ENCODE measurements around the gene EPHA4. TPM values are rescaled to one million over a fixed set of nuclear protein-coding genes. Genes with fewer than 3 reads are reported as not detected.

Gene EPHA4
- total RNA-seq, 1 donor from 2014 or later: 16.9 TPM

GRCh38 chr2:221467610-221468009 lies 104.5 kb downstream of the EPHA4 start:
- peak; percentile 48 for ATAC-seq

- no peak for ATAC-seq
Observed at GRCh38 chr2:221466744-221467143, 105.4 kb downstream of the EPHA4 start.

GRCh38 chr2:221465776-221466175 lies 106.3 kb downstream of the EPHA4 start:
- ATAC-seq: no peak

- ATAC-seq: no peak
Observed at GRCh38 chr2:221464971-221465370, 107.1 kb downstream of the EPHA4 start.

- ATAC-seq: no peak
Observed at GRCh38 chr2:221463241-221463896, 108.7 kb downstream of the EPHA4 start.

GRCh38 chr2:221461901-221462300 lies 110.2 kb downstream of the EPHA4 start:
- no peak for ATAC-seq

GRCh38 chr2:221460136-221460535 lies 112.0 kb downstream of the EPHA4 start:
- ATAC-seq: no peak

- no peak for ATAC-seq
Observed at GRCh38 chr2:221458578-221458977, 113.5 kb downstream of the EPHA4 start.

- ATAC-seq: no peak
Observed at GRCh38 chr2:221455214-221455613, 116.9 kb downstream of the EPHA4 start.

- no peak for ATAC-seq
Observed at GRCh38 chr2:221454459-221455105, 117.5 kb downstream of the EPHA4 start.

GRCh38 chr2:221451862-221452788 lies 120.0 kb downstream of the EPHA4 start:
- ATAC-seq: no peak

GRCh38 chr2:221450280-221450679 lies 121.8 kb downstream of the EPHA4 start:
- ATAC-seq: no peak

- ATAC-seq: no peak
Observed at GRCh38 chr2:221449406-221449805, 122.7 kb downstream of the EPHA4 start.

- no peak for ATAC-seq
Observed at GRCh38 chr2:221448844-221449390, 123.2 kb downstream of the EPHA4 start.

- no peak for ATAC-seq
Observed at GRCh38 chr2:221448057-221448843, 123.9 kb downstream of the EPHA4 start.

- ATAC-seq: no peak
Observed at GRCh38 chr2:221447310-221447709, 124.8 kb downstream of the EPHA4 start.

GRCh38 chr2:221446140-221446539 lies 126.0 kb downstream of the EPHA4 start:
- ATAC-seq: no peak

- ATAC-seq: no peak
Observed at GRCh38 chr2:221444106-221444505, 128.0 kb downstream of the EPHA4 start.

- no peak for ATAC-seq
Observed at GRCh38 chr2:221443645-221444044, 128.5 kb downstream of the EPHA4 start.

GRCh38 chr2:221442128-221442527 lies 130.0 kb downstream of the EPHA4 start:
- no peak for ATAC-seq

- ATAC-seq: no peak
Observed at GRCh38 chr2:221439761-221440479, 132.2 kb downstream of the EPHA4 start.

- ATAC-seq: no peak
Observed at GRCh38 chr2:221437056-221437455, 135.0 kb downstream of the EPHA4 start.

All from esophagus mucosa (tissue), 1 donor.